DMS153 (cell line): ENCODE results near the gene H1-8.
A peak's percentile ranks its signal among the peaks of the same experiment; 100 is the strongest.
"Not testable (repeated sequence)": the region's sequence is repeated elsewhere in the genome, so short reads cannot be mapped to it uniquely, and the experiment has no call there.

Experiments
- DNase-seq: peaks from one replicate; lab custom pipeline; 2025; lab: John Stamatoyannopoulos, UW

The H1-8 gene, protein sequence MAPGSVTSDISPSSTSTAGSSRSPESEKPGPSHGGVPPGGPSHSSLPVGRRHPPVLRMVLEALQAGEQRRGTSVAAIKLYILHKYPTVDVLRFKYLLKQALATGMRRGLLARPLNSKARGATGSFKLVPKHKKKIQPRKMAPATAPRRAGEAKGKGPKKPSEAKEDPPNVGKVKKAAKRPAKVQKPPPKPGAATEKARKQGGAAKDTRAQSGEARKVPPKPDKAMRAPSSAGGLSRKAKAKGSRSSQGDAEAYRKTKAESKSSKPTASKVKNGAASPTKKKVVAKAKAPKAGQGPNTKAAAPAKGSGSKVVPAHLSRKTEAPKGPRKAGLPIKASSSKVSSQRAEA

DNA sequence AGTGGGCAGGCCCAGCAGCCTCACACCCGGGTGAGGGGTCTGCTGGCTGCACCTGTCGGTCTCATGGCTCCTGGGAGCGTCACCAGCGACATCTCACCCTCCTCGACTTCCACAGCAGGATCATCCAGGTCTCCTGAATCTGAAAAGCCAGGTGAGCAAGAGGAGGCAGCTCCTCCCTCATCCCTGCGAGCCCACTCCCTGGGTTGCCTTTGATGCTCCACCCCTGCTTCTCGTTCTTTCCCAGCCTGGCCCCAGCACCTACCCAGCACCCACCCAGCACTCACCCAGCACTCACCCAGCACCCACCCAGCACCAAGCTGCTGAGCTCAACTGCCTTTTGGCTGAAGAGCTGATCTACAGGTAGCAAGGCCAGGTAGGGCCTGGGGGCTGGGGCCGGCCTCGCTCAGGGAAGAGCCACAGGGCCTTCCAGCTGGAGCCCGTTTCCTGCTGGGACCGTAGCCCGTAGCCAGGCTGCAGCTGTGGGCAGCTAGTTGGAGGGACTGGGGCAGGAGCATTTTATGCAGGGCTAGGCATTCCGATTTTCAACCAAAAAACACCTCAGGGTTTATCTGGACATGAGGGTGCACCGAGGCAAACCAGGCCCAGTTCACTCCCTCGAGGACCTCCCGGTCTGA, at the start of gene H1-8:
Gene H1-8, plus strand, starts transcription at position 20 of the 635 bp plus-strand sequence. Its CDS starts 44 bp downstream, at position 64.
- DNase-seq: no peak

- DNase-seq: no peak
Measured at GRCh38 chr3:129493206-129493605, 49.8 kb upstream of the H1-8 start.

- DNase-seq: not testable (repeated sequence)
Measured at GRCh38 chr3:129494499-129494898, 48.5 kb upstream of the H1-8 start.

GRCh38 chr3:129495006-129495639, 47.9 kb upstream of the H1-8 start:
- DNase-seq: not testable (repeated sequence)

- DNase-seq: not testable (repeated sequence)
Measured at GRCh38 chr3:129497876-129498275, 45.1 kb upstream of the H1-8 start.

DNA sequence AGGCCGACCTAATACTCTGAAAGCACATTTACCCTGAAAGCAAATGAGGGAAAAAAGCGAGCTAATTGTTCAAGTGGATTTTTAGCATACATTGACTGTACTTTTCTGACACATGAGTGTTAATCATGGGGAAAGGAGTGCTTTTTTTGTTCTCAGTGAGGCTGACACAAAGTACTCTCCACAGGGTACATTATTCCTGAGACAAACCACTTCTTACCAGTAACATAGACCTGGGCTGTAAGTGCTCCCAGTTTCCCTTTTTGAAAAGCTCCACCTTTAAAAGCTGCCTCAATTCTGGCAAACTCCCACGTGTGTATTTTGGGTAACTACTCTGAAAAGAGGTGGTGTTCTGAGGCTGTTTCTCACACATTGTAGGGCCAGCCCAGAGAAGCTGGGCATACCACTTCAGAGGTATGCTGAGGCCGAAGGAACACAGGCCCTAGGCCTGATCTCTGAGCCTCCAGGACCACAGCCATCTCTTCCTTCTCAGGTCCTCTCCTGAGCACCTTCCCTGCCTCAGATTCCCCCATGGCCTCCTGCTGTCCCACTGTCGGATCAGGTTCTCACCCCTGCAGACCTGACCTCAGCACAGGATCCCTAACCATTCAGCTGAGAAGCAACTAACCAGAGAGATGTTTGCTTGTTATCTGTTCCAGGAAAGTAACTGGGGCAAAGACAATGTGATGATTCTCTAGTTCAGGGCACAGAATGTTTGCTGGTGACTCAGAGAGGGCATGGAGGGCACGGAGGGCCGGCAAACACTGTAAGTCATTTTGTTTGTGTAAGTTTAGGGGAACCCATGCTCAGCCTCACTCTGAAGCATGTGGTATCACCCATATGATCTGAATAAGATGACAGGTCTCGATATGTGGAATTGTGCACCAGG, 44.1 kb upstream of the H1-8 start:
- not testable (repeated sequence) for DNase-seq

GRCh38 chr3:129499604-129500333, 43.2 kb upstream of the H1-8 start:
- DNase-seq: not testable (repeated sequence)

GRCh38 chr3:129500334-129500658, 42.7 kb upstream of the H1-8 start:
- no peak for DNase-seq

GRCh38 chr3:129501630-129502029, 41.3 kb upstream of the H1-8 start:
- no peak for DNase-seq

- DNase-seq: peak; percentile 56
Measured at GRCh38 chr3:129502641-129503408, 40.1 kb upstream of the H1-8 start.

- no peak for DNase-seq
Measured at GRCh38 chr3:129503471-129504291, 39.3 kb upstream of the H1-8 start.

- no peak for DNase-seq
Measured at GRCh38 chr3:129504471-129505100, 38.4 kb upstream of the H1-8 start.

- peak; percentile 20 for DNase-seq
Measured at GRCh38 chr3:129505341-129505740, 37.6 kb upstream of the H1-8 start.

DNA sequence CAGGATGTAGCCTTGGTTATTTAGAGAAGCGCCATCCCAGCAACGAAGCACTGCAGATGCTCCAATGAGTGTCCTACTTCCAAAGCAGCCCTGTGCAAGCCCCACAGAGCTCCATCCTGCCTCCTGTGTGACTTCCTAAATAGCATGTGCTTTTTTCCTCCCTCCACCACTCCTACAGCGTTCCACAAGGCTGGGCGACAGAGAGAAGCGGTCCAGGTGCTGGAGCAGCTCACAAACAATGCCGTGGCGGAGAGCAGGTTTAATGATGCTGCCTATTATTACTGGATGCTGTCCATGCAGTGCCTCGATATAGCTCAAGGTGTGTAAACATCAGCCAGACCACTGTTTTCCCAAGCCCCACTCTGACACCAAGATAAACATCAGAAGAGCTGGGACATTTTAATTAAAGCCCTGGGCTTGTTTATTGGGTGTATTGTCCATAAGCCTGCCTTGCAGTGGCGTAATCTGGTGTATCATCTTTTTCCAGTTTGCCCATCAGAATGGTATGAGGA, 36.7 kb upstream of the H1-8 start:
- DNase-seq: peak; percentile 91

GRCh38 chr3:129507181-129507831, 35.7 kb upstream of the H1-8 start:
- DNase-seq: no peak

GRCh38 chr3:129512595-129512994, 30.4 kb upstream of the H1-8 start:
- no peak for DNase-seq

- no peak for DNase-seq
Measured at GRCh38 chr3:129513705-129514104, 29.3 kb upstream of the H1-8 start.

DNA sequence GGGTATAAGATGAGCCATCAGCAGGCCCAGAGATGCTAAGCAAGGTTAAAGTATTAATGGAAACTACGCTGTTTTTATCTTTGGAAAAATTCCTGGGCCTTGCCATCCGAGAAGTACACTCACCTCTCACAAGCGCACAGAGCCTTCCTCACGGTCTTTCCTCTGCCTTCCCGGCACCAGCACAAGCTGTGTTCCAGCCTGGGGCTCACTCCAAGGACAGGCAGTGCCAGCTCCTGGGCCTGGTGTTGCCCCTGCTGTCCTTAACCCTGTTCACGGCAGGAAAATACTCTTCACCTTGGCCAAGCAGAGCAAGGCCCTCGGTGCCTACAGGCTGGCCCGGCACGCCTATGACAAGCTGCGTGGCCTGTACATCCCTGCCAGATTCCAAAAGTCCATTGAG, 28.9 kb upstream of the H1-8 start:
- DNase-seq: no peak

GRCh38 chr3:129514563-129514962, 28.4 kb upstream of the H1-8 start:
- DNase-seq: no peak
